Cardiac muscle cell (in vitro differentiated cells and primary cell): ENCODE measurements around the gene ATP13A2. TPM values are rescaled to one million over a fixed set of nuclear protein-coding genes. Genes with fewer than 3 reads are reported as not detected.

Experiments used
- DNase-seq, 2 donors: peaks; one replicate each; pipeline versions ENCODE4 v3.0.0 to v3.0.0-alpha.2; 2010 to 2017; ENCODE audit warnings: low read depth in 1 of 2, low spot score in 1 of 2
- H3K27ac ChIP-seq: fragments of 200-600 bp; sonication (generic); 2 replicates; pipeline ENCODE4 v1.5.1; 2016
- H3K27me3 ChIP-seq: fragments of 200-600 bp; sonication (generic); 2 replicates; pipeline ENCODE4 v1.6.0; 2016; ENCODE audit warnings: control low read depth
- H3K36me3 ChIP-seq: fragments of 200-600 bp; sonication (generic); 2 replicates; pipeline ENCODE4 v1.5.1; 2016; ENCODE audit warnings: control low read depth
- H3K4me1 ChIP-seq: fragments of 200-600 bp; sonication (generic); 2 replicates; pipeline ENCODE4 v1.8.1; 2017; ENCODE audit warnings: low read depth, mild to moderate bottlenecking, mixed run types
- H3K4me3 ChIP-seq: fragments of 200-600 bp; sonication (generic); 2 replicates; pipeline ENCODE4 v1.5.1; 2016; ENCODE audit warnings: mild to moderate bottlenecking
- H3K9me3 ChIP-seq: fragments of 200-600 bp; sonication (generic); 2 replicates; pipeline ENCODE4 v1.5.1; 2017; ENCODE audit warnings: low read depth, mild to moderate bottlenecking, control low read depth
- CTCF ChIP-seq: IDR thresholded peaks from 2 replicates; pipeline ENCODE4 v1.5.1; 2012; ENCODE audit warnings: low read depth, mild to moderate bottlenecking, low read length
- polyA plus RNA-seq: library from polyadenylated mRNA; unstranded; fragments of >200 nt; fragmentation: Nextera tagmentation; extraction: Ambion mirVana; gene quantifications from 2 replicates; pipeline ENCODE4 v1.2.1, GENCODE V29; 2016
- total RNA-seq: library from RNA; depleted of rRNA; stranded (reverse); fragments of >200 nt; gene quantifications from 2 replicates; pipeline ENCODE4 v1.2.3, GENCODE V29; 2016

ATP13A2 gene
- total and polyA plus RNA-seq, 2 experiments from 2014 or later: 44.7 to 76.8 TPM

DNA sequence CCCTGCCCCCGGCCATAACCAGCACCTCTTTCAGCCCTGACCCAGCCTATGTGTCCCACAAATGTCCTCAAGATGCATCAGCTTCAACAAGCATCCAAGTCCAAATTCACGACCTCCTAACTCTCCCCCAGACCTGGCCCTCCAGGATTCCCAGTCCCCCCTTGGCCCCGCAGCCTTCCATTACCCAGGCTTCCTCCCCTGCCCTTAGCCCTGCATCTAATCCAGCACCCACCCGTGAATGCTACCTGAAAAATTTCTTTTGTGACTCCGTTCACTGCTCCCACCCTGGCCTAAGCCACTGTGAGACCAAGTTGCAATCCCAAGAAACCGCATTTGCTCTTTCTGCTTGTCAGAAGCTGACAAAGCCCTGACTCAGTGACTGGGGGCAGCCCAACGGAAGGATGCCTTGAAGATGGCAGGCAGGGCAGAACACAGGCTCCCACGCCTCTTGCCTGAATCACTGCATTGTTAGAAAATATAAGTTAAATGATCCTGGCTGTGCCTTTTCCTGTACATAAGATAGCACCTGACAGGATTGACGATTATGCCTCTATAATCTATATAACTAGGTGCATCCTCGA lies 30.4 kb downstream of the ATP13A2 start:
- no peak overlapping the region for H3K27ac ChIP-seq
- no peak overlapping the region for H3K4me3 ChIP-seq
- H3K4me1 ChIP-seq: peaks cover 5% of the 10 kb centered on the region
- peak in 1 of 2 donors; percentile 79 for DNase-seq
- no peaks in the 10 kb centered on the region for H3K9me3 ChIP-seq
- no peak for TF ChIP-seq CTCF
- no peaks in the 10 kb centered on the region for H3K36me3 ChIP-seq
- H3K27me3 ChIP-seq: no peaks in the 10 kb centered on the region

DNA sequence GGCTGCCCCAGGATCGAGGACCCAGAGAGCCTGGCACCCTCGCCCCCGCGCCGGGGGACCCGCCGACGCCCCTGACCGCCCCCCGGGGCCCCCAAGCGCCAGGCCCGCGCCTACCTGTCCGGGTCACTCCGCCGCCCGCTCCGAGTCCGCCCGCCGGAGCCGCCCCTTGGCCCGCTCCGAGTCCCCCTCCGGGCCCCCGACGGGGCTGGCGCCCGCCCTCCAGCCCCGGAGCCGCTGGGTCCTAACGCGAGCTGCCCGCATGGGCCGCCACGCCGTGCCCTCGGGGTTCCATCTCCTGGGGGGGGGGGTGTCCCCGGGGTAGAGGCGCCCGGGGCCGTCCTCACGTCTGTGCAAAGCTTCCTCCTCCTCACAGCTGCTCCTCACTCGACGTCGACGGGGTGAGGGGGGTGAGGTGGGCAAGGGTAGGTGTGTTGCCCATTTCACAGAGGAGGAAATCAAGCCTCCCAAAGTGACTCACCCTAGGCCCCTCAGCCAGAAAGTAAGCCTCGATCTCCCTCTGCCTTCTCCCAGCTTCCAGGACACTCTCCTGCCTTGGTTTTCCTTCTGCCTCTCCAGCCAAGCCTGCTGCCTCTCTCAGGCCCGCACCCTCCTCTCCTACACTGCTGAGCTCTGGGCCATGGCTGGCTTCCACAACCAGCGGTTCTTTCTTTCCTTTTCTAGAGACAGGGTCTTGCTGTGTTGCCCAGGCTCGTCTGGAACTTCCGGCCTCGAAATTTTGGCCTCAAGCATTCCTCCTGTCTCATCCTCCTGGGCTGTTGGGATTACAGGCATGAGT lies 31.1 kb downstream of the ATP13A2 start, which contains the start of gene MFAP2:
Gene MFAP2 (minus strand): TSS at position 148 of the 796 bp plus-strand sequence. CDS start 2,347 bp downstream, outside the sequence.
- Histone ChIP-seq H3K27ac (no peak within 1 kb of the TSS), H3K9me3 (no peaks in the 10 kb centered on the region), H3K36me3 (no peaks in the 10 kb centered on the region), H3K27me3 (no peaks in the 10 kb centered on the region), H3K4me1 (peaks cover 5% of the 10 kb centered on the region), H3K4me3 (peak within 1 kb of the TSS; percentile 79)
- DNase-seq: peak; percentile 58 to 60
- no peak for TF ChIP-seq CTCF

GRCh38 chr1:16979475-16980327 lies 32.0 kb downstream of the ATP13A2 start:
- H3K4me1 ChIP-seq: peaks cover 5% of the 10 kb centered on the region
- no peak overlapping the region for H3K27ac ChIP-seq
- H3K4me3 ChIP-seq: peak overlapping the region; percentile 79
- peak in 1 of 2 donors; percentile 79 for DNase-seq
- no peaks in the 10 kb centered on the region for H3K36me3 ChIP-seq
- no peaks in the 10 kb centered on the region for H3K27me3 ChIP-seq
- TF ChIP-seq CTCF: no peak
- H3K9me3 ChIP-seq: no peaks in the 10 kb centered on the region

DNA sequence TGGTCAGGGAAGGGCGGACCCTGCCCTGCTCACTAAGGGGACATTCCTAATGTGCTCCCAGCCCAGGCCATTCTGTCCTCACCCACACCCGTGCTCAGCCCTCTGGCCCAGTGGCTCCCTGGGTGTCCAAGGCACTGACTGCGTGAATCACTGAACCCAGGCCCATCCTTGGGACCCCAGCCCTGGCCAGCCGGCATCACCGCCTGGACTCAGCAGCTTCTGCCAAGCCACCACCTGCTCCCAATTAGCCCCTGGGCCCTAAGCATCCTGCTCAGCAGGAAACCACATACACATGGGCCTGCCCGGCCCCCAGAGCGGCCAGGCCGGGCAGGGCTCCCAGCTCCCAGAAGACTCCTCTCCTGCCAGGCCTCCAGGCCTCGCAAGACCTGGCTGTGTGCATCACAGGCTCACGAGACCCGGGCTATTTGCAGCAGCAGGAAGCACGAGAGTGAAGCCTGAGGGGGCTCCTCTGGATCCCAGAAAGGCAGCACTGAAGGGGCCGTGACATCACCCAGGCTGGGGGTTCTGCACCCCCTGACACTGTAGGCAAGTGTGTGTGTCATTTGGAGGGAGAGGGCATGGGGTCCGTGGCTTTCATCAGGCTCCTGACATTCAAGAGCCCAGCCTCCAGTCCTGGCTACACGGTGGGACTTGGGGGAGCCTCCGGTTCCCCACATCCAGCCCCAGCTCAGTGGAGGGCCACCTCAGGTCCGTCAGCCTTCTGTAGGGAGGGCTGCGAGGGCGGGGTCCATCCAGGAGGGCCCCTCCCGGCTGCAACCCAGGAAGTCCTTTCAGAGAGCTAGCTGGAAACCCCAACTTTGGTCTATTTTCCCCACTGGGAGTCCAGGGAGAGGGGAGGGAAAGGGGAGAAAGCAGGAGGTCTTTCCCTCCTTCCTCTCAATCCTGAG lies 32.9 kb downstream of the ATP13A2 start:
- no peaks in the 10 kb centered on the region for H3K9me3 ChIP-seq
- DNase-seq: peak in 1 of 2 donors; percentile 95
- no peak overlapping the region for H3K4me3 ChIP-seq
- no peak overlapping the region for H3K27ac ChIP-seq
- no peaks in the 10 kb centered on the region for H3K27me3 ChIP-seq
- no peaks in the 10 kb centered on the region for H3K36me3 ChIP-seq
- H3K4me1 ChIP-seq: peaks cover 5% of the 10 kb centered on the region
- TF ChIP-seq CTCF: no peak
